GM19397 (cell line): ENCODE results near the gene AOX1.
"Not testable (repeated sequence)": the region's sequence is repeated elsewhere in the genome, so short reads cannot be mapped to it uniquely, and the experiment has no call there.

Source experiments
- ATAC-seq: cut with Tn5 transposase; IDR thresholded peaks from one replicate; pipeline ENCODE4 v1.9.1; 2021; ENCODE audit warnings: mild to moderate bottlenecking, moderate library complexity; ENCODE audit not compliant: unreplicated experiment

Gene AOX1

DNA sequence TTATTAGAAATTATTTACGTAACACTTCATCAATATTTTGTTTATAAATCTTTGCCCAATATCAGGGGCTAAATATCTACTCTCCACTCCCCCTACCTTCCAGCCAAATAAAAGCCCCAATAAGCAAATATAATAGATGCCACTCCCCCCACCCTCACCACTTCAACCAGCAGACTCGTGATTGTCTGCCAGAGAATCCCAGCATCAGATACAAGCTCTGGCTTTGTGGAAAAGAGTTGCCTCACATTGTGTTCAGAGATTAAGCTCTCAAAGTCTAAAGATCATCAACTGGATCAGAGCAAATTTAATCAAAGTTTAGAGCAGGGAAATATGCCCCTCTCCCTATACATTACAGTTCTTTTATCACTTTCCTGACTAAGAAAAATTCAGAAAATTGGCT, 39.5 kb downstream of the AOX1 start:
- no peak for ATAC-seq

DNA sequence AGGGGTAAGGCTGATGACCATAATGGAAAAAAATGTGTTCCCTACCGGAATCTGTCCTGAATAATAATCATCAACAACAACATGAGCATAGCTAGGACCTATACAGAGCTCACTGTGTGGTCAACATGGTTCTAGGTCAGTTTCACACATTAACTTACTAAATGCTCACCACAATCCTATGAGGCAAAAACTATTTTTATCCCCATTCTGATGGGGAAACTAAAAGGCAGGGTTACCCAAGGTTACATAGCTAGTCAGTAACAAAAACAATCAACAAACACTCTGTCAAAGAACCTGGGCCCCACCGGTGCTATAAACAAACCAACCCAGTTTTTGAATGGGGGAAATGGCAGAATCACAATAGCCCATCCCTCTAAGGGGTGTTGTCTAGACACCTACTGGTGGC, 40.1 kb downstream of the AOX1 start:
- ATAC-seq = no peak

DNA sequence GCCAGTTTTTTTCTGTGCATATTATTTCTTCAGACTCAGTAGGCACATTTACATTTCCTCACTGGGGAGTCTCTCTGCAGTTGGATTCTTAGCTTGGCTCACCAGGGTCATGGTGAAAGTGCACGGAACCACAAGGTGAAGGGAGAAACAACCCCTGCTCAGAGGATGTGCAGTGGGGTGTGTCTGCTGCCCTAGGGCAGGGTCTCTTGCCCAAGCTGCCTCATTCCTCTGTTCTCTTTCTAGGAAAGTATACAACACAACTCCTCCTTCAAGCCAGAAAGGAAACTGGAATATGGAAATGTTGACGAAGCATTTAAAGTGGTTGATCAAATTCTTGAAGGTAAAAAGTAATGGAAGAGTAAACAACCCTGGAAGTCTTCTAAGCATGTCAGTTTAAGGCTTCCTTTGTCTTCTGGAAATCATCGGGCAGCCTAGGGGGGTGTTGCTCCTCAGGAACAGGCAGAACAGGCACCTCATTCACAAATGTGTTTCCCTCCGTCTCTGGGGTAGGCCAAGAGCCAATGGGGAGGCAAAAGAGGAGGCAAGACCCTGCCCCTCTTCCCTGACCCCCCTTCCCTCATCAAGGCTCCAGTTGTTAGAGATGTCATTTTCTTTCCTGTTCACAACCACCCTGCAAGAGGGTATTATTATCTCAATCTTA, 41.4 kb downstream of the AOX1 start:
- no peak for ATAC-seq

DNA sequence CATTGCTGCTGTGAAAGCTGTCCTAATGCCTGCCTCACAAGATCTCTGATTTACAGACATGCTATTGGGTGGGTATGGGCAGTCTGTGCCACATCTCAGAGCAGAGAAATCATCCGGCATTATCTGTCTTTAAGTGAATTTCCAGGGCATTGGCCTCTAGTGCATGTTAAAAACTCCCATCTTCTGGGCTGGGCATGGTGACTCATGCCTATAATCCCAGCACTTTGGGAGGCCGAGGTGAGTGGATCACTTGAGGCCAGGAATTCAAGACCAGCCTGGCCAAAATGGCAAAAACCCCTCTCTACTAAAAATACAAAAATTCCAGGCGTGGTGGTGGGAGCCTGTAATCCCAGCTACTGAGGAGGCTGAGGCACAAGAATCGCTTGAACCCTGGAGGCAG, 42.6 kb downstream of the AOX1 start:
- ATAC-seq = not testable (repeated sequence)

DNA sequence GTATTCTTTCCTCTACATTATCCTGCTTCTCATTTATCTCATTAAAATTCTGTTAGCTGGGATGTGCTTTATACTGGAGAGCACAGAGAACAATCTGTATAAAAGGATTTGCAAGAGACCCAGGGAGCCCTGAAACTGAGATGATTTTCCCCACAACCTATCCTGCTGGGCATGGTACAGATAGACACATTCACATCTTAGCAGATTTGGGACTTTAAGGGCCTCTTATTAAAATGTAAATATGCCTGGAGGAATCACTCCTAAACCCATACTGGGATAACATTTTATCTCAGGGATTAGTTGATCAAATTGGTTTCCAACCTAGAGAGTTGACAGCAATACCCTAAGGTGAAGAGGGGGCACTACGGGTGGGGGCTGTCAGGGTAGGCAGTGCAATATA, 45.5 kb downstream of the AOX1 start:
- ATAC-seq = no peak

DNA sequence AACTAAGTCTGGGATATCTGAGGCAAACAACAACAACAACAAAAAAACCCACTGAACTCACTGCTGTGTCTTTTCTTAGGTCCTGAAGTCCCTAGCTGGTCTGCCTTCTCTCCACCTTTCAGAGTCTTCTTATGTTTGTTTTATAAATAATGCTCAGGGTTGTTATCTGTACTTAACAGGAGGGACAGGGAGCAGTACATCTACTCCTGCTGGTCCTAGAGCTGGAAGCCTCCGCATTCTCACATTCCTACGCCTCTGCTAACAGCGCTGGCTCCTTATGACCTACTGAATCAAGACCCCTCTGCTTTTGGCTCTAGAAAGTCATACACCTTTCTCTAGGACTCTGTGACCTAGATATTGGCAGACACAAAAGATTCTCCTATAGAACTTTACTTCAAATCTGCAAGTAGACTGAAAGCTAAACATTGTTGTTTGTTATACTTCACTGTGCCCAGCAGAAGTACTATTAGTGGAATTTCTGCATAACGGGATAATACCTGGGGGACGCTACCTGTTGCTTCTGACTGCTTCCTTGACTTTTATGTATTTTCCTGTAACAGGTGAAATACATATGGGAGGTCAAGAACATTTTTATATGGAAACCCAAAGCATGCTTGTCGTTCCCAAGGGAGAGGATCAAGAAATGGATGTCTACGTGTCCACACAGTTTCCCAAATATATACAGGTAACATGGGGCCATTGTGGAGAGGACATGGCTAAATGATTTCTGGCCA, 48.6 kb downstream of the AOX1 start:
- no peak for ATAC-seq

DNA sequence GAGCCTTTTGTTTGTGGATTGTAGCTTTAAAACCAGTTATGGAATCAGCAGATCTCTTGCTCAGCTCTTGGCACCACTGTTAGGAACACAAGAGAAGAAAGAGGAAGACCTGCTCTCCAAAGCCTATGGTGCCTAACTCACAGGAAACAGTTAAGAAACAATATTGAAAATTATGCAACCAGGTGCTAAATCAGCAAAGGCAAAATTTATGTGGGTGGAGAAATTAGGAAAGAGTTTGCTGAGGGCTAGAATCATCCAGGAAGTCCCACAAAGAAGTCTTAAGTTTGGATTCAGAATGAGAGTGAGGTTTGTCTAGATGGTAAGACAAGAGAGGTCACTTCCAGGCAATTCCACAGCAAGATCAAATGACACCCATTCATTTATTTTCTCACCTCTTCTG, 49.4 kb downstream of the AOX1 start:
- ATAC-seq = no peak

DNA sequence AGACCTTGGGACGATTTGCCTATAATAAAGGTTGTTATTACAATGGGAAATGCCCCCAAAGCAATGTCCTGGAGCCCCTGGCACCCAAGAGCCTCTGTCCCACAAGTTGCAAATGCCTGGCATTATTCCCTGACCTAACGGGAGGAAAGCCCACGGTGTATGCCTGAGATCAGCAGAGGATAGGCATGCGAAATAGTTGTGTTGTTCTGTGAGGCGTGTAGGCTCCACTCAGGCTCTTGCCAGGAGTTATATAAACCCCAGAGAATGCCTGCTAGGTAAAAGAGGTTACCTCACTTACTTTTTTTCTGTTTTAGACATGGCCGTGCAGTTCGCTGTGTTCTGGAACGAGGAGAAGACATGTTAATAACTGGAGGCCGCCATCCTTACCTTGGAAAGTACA, 52.1 kb downstream of the AOX1 start:
- no peak for ATAC-seq

DNA sequence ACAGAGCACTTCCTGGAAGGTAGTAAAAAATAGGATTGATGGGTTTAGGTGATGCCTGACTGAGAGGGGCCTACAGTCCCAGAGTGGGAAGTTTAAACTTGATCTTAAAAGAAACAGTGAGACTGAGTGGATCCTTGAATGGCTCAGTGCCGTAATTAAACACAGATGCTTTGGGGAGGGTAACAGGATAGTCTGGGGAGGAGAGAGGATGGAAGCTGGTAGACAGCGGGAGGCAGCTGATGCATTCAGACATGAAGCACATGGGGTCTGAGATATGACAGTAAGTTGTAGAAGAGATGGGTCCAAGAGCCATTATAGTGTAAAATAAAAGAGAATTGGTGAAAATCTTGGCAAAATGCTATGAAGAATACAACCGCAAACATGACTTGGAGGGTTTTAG, 54.4 kb downstream of the AOX1 start:
- no peak for ATAC-seq

DNA sequence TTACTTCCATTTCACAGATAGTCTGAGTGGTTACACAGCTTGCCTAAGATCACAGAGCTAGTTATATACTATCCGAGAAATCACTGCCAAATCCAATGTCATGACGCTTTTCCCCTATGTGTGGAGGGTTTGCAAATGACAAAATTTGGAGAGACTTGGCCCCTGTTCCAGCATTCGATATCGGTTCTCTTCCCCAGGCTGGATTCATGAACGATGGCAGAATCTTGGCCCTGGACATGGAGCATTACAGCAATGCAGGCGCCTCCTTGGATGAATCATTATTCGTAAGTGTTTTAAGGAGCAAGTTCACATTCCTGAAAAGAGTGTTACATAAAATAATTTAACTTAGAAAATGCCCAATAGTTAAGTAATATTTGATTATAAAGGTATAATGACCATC, 55.1 kb downstream of the AOX1 start:
- no peak for ATAC-seq

DNA sequence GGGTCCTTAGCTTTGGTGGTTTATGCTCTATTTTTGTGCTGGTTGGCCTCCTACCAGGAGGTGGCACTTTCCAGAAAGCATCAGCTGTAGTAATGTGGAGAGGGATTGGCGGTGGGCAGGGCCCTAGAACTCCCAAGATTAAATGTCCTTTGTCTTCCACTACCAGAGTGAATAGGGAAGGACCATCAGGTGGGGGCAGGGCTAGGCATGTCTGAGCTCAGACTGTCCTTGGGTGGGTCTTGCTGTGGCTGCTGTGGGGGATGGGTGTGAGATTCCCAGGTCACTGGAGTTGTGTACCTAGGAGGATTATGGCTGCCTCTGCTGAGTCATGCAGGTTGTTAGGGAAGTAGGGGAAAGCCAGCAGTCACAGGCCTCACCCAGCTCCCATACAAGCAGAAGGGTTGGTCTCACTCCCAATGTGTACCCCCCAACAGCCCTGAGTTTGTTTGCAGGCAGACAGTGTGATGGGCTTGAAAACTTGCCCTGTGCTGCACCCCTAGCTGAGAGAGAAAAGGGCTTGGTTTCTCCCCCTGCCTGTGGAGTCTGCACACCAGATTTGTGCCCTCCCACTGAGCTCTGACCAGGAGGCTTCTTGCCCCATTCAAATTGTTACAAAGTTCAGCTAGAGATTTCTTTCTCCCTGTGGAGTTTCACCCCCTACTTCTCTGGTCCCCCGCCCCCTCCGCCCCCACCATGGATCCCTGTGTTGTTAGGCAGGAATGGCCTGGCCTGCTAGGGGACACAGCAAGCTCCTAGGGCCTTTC, 62.9 kb downstream of the AOX1 start:
- not testable (repeated sequence) for ATAC-seq

DNA sequence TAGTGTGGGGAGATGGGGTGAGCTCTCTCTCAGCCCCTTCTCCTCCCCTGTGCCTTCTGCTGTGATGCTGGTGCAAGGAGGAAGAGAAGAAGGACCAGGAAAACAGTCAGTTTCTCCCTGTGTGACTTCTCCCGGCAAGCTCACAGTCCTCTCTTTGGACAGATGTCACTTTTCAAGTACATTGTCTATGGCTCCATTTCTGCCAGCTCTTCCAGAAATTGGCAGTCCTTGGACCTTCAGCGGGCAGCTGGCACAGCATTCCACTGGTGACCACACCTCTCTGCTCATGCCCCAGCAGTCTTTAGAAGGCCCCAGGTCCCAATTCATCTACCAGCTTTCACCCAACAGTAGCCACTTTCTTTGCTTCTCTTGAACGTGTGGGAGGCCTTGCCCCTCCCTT, 63.9 kb downstream of the AOX1 start:
- no peak for ATAC-seq

DNA sequence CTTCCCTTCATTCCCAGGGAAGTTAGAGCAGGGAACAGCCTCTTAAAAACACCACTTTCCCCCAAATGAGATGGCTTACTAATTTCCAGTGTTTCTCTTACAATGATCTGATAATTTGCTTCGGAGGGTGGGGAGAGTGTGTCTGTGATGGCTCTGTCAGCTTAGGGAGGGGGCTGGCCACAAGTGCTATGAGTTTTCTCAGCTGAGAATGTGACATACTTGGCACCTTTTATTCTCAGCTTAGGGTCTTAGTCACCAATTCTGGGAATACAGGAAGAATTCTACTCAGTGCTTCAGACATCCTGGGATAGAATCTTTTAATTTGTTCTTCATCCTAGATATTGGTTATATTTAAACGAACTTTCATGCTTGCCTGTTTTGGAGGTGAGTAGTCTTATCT, 64.4 kb downstream of the AOX1 start:
- ATAC-seq = no peak

DNA sequence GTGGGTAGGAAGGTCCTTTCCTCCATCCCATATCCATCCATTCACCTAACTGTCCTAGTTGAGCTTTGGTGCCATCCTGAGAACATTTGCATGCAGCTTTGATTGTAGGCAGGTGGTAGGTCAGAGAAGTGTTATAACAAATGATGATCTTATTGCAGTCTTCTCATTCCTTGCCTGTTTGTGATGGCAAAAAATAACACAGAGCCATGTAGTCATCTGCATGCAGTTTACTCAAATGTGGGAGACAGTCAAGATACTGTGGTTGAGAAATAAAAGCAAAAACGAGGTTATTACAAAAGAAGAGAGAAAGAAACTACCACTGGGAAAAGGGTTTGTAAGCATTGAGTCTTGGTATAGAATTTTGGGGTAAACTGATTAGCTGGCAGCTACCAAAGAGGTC, 66.3 kb downstream of the AOX1 start:
- ATAC-seq = no peak

DNA sequence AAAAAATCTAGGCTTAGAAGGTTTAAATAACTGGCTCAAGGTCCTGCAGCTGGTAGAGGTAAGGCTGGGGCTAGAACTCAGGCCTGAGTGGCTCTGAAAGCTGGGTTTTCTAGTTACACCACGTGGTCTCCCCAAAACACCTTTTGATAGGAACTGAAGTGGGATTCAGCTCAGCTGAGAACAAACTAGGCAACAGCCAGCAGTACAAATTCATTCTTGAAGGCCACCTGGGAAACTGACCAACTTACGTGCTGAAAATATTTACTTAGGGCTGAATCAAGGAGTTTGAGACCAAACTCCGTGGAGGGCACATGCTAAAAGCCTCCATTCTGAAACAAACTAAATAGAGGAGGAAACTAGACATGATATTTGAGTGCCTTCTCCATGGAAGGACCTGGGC, 67.2 kb downstream of the AOX1 start:
- no peak for ATAC-seq

DNA sequence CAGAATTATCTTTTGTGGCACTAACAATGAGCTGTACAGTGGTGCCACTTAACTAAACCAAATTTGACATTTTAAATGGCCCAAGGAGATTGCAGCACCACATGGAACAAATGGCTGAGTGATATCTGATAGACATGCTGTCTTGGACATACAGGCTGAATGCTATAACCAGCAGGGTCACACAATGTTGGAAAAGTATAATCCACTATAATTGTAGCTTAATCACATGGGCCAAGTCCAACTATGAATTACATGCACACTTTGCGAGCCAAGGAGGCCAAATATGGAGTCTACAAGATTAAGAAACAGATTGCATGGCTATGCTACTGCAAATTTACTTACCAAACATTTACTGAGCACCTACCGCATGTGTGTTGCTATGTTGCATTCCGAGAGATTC, 69.0 kb downstream of the AOX1 start:
- ATAC-seq = no peak

DNA sequence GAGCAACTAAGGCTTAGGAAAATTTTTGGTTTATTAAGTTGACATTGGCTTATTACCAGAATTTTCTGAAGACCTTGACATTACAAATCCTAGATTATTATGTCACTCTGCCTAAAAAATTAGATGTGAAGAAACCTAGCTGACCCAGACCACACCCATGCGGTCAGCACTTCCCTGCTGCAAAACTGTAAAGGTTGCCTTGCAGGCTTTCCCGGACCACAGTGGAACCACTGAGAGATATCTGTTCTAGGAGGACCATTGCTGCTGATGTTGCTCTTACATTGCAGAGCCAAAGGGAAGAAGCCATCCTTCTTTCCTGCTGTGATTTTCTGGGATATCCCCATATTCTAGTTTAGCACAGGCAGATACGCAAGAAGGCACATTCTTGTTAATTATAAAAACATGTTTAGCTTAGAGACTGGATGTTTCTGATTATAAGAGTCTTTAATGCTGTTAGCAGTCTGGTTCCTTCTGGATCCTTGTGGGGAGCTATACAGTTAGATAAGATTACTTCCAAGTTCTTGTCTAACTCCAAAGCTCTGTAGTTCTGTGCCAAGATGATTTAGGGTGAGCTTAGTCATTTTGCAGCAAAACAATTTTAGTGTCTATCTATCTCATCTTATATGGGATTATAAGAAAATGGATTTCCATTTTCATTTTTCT, 70.2 kb downstream of the AOX1 start:
- ATAC-seq = no peak

DNA sequence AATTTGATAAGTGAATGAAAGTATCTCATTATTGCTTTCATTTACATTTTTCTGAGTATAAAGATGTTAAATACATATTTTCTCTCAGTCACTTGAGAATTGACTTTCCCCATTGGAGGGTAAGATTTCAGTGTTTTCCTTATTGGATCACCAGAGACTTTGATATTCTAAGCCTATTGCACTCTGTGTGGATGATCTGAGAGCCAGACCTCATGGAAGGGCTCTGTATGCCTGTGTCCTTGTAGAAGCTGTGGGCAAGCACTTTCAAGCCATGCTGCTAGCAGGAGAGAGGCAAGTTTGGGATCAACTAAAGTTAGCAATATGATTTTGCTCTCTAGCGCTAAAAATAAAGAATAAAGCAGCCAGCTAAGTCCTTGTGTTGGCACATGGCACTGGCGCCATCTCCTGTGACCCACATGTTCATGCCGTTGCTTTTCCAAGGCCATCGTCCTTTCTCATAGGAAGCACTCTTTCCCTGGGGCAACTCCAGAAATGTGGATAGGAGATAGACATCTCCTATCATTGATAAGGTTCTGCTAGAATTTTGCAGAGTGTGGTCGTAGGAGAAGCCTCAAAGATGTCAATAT, 72.6 kb downstream of the AOX1 start:
- no peak for ATAC-seq

DNA sequence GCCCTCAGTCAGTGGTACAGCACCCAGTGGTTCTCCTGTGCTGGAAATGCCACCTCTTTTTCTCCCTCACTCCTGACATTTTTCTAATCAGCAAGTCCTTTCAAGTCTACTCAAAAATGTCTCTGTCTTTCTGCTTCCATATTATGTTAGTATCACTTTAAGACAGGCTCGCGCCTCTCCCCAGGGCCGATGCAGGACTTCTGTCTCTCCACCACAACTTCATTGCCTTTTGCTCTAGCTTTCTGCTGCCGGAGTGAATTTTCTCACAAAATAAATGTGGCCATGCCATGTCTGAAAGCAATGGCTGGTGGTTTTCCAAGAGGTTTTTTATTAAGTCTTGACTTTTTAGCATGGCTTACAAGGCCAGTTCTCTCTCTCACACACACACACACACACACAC, 73.6 kb downstream of the AOX1 start:
- no peak for ATAC-seq

DNA sequence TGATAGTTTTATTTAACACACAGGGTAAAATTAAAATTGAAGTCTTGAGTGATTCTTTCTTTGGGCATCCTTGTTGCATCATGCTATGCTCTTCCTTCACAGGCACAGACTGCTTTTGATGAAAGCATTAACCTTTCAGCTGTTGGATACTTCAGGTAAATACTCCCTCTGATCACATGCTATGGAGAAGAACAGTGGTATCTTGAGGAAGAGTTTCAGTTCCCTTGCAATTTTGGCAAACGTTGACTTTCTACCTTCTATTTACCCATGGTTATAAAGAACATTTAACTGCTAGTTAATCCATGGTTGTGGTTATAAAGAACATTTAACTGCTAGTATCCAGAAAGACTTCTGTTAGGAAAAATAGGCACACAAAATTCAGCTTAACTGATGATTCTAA, 75.7 kb downstream of the AOX1 start:
- ATAC-seq = no peak

DNA sequence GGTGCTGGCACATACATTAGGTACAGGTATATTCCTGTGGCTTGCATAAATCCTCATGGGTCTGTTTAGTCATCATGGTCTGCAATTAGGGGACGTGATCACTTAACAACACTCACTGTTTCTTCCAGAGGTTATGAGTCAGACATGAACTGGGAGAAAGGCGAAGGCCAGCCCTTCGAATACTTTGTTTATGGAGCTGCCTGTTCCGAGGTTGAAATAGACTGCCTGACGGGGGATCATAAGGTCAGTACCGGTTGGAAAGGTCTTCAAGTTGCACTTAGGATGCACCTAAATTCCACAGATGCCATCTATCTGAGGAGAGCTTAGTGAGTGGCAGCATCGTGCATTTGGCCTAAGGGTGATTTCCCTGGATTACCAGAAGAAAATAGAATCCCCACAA, 76.9 kb downstream of the AOX1 start:
- ATAC-seq = no peak
